Measurements from ENCODE around the gene IGF1R. TPM values are rescaled to one million over a fixed set of nuclear protein-coding genes. Genes with fewer than 3 reads are reported as not detected.

Gene IGF1R
- total and polyA plus RNA-seq, 2 of the 8 experiments (the other 6 are each of a cell fraction or from before 2014, with no cell fraction given): 32.9 to 109 TPM

DNA sequence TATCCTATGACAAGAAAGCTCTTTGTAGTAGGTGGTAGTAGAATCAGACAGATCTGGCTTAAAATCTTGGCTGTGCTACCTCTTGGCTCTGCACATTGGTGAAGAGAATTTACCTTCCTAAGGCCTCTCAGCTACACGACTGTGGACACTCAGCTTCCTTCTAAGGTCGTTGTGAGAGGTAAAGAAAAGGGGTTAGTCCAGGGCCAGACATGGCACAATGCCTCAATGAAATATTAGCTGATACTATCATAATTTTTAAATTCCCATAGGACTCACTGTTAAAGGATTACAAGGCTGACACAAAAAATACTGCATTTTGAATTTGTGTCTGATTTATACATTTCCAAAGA, 80.4 kb downstream of the IGF1R start (continued):
- TF ChIP-seq SUZ12 (IDR thresholded peaks at IDR 0.05; ENCODE audit: low read length): no peak
- TF ChIP-seq, protein P1, sequence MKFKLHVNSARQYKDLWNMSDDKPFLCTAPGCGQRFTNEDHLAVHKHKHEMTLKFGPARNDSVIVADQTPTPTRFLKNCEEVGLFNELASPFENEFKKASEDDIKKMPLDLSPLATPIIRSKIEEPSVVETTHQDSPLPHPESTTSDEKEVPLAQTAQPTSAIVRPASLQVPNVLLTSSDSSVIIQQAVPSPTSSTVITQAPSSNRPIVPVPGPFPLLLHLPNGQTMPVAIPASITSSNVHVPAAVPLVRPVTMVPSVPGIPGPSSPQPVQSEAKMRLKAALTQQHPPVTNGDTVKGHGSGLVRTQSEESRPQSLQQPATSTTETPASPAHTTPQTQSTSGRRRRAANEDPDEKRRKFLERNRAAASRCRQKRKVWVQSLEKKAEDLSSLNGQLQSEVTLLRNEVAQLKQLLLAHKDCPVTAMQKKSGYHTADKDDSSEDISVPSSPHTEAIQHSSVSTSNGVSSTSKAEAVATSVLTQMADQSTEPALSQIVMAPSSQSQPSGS (IDR thresholded peaks at IDR 0.05; ENCODE audit: low read length): no peak
- TF ChIP-seq KDM4A (IDR thresholded peaks at IDR 0.05; ENCODE audit: low read depth, low read length, severe bottlenecking): no peak
